NCI-H2107 treated with DMSO at 0.1 percent for 48 hours (cell line): ENCODE measurements around the gene CAMK4.
"Not testable (repeated sequence)": the region's sequence is repeated elsewhere in the genome, so short reads cannot be mapped to it uniquely, and the experiment has no call there.

Experiments
- DNase-seq: peaks from one replicate; lab custom pipeline; 2025; ENCODE audit not compliant: unreplicated experiment; lab: John Stamatoyannopoulos, UW

The CAMK4 gene

GRCh38 chr5:111255169-111255568 lies 31.0 kb downstream of the CAMK4 start:
- DNase-seq = no peak

DNA sequence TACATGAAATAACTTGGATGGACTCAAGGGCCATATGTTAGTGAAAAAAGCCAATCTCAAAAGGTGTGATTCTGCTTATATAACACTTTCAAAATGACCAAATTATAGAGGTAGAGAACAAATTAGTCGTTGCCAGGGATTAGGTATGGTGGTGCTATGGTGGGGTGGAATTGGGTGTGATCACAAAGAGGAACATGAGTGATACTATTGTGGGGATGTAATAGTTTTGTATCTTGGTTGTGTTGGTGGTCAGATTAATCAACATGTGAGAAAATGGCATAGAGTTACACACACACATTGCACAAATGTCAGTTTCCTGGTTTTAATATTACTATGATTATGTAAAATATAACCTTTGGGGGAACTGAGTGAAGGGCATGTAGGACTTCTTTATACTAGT lies 31.9 kb downstream of the CAMK4 start:
- no peak for DNase-seq

DNA sequence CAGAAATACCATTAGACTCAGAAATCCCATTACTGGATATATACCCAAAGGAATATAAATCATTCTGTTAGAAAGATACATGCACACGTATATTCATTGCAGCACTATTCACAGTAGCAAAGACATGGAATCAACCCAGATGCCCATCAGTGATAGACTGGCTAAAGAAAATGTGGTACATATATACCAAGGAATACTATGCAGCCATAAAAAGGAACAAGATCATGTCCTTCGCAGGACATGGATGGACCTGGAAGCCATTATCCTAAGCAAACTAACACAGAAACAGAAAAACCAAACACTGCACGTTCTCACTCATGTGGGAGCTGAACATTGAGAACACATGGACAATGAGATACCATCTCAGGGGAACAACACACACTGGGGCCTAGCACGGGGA lies 33.4 kb downstream of the CAMK4 start:
- not testable (repeated sequence) for DNase-seq

DNA sequence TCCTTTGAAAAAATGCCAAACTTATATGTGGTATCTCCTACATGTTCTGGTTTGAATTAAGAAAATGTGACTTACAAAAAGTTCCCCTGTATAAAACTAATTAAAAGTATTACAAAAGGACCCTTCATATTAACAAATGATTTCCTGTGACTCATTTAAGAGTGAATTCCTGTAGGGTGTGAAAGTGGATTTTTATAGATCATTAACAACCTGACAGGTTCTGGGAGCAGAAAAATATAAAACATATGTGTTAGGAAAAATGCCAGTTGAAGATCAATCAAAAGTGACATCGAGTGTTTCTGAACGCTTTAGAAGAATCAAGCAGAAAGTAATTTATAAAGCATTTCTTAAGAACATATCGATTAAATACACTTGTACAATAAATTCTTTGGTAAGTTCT lies 35.5 kb downstream of the CAMK4 start:
- no peak for DNase-seq

GRCh38 chr5:111261610-111262009 lies 37.4 kb downstream of the CAMK4 start:
- no peak for DNase-seq

DNA sequence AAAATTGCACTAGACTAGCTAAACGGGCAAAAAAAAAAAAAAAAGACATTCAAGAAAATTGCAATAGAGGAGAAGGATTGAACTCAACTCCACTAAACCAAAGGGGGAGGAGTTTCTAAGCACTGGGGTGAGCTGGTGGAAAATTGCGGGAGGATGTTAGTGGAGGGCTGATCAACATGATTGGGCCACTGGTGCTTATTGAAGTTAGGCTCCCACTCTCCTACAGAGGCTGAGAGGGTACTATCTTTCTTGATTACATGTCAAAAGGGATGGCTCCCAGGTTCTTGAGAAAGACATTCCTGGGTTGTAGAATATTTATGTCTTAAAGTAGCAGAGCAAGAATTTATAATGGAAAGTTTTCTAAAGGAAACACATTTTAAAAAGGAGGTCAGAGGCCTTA lies 38.0 kb downstream of the CAMK4 start:
- no peak for DNase-seq

DNA sequence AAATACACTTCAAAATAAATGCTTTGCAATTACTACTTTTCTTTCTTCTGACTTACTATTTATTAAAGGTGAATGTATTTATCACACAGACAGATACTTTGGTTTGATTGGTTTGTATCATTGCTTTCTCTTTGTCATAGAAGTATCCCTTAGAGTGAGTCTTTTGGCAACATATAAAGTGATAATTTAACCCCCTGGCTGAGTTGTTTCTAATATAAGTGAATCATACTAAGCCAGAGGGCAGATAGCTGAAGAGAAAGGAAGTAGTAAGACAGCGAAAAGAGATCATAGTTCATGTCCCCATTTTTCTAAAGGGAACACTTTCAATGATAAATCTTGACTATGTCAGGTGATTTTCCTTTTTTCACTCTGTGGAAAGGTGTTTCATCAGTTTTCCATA lies 38.6 kb downstream of the CAMK4 start:
- DNase-seq = no peak

- DNase-seq = no peak
Observed at GRCh38 chr5:111266491-111266890, 42.3 kb downstream of the CAMK4 start.

- DNase-seq = no peak
Observed at GRCh38 chr5:111268300-111268699, 44.1 kb downstream of the CAMK4 start.

- no peak for DNase-seq
Observed at GRCh38 chr5:111271885-111272284, 47.7 kb downstream of the CAMK4 start.

DNA sequence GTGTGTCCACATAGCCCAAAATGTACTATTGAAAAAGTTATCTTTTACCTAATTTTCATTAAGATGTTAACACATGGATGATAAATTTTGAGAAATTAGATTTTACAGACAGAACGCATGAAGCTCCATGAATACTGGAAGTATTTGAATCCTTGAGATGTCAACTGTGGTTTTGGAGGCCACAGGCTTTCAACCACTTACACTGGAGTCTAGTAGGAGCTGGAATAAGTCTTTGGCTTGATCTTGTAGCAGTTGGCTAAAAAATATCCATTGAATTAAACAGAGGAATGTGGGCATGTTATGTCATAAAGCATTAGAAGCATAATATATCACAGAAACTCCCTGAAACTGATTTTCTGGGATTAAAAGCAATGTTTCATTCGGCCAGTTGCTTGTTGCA lies 52.9 kb downstream of the CAMK4 start:
- no peak for DNase-seq

GRCh38 chr5:111278858-111279504 lies 54.8 kb downstream of the CAMK4 start:
- DNase-seq = no peak

- no peak for DNase-seq
Observed at GRCh38 chr5:111280282-111280951, 56.2 kb downstream of the CAMK4 start.

DNA sequence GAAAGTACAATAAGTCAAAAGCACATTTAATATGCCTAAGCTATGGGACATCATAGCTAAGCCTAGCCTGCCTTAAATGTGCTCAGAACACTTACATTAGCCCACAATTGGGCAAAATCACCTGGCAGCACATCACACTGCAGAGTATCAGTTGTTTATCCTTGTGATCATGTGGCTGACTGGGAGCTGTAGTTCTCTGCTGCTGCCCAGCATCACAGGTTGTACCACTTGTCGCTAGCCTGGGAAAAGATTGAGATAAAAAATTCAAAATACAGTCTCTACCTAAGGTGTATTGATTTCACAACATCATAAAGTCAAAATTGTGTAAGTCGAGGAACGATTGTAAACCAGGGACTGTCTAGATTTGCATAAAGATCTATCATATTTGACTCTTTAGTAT lies 58.6 kb downstream of the CAMK4 start:
- no peak for DNase-seq

DNA sequence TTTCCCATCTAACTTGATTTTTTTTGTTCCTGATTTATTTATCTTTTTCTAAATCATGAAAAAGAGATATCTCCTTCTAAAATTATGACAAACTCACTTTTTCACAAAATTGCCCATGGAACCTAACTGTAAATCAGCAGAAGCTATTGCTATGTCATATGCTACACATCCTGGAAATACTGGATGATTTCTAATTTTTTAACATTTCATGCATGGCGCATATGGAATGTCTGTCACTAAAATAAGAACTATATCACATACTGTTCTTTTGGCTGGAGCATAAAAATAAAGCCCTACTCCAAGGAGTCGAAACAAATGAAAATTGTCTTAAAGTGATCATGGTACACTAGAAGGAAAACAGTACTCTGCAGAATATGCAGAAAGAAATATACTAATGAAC lies 60.6 kb downstream of the CAMK4 start:
- DNase-seq = no peak

DNA sequence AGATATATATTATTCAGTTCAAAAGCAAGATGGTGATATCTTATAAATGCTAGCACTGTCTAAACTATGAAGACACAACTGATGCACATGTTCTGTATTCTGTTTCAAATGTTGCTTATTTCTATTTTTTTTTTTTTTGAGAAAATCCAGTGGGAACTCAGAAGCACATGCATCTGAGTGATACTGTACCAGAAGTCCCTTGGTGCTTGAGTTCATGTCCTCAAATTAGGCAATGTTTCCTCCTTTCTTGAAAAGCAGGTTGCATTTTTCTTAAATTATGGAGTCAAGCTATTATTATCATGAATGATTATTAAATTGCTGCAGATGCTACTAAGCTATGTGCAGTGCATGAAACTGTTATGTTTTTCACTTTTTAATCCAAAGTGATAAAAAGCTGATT lies 70.4 kb downstream of the CAMK4 start:
- DNase-seq = no peak

DNA sequence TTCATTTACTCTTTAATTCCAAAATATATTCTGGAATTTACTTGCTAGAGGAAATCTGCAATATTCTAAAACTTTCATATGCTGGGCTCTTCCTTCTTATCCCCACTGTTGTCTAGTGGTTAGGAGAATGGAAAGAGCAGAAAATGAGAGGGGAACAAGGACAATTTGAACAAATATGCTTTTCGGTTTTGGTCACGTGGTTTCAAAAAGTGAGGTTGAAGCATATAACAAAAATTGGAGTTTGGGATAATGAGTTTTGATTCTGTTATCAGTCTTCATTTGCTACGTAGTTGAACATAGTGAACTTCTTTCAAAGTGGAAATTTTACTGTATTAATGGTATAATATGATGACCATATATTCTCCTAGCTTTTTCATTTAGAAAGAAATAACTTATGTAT lies 71.5 kb downstream of the CAMK4 start:
- DNase-seq = no peak

GRCh38 chr5:111296570-111296969 lies 72.4 kb downstream of the CAMK4 start:
- DNase-seq = no peak

DNA sequence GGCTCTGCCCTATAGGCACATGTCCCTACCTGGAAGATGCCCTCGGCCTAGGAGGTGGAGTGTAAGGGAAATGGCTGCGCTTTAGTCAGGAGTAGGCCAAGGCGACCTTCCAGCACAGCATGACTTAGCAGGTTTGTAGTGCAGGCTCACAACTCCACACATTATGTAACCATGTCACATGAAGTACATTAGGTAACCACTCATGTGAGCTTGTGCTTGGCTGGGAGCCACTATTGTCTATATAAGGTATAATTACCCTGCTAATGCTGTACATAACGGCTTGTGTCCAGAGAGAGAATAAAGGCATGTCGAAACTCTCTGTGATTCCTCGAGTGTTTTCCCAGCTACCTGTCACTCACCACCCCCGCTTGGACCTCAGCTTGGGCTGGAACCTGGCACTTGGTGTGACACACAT lies 74.9 kb downstream of the CAMK4 start:
- DNase-seq = no peak

DNA sequence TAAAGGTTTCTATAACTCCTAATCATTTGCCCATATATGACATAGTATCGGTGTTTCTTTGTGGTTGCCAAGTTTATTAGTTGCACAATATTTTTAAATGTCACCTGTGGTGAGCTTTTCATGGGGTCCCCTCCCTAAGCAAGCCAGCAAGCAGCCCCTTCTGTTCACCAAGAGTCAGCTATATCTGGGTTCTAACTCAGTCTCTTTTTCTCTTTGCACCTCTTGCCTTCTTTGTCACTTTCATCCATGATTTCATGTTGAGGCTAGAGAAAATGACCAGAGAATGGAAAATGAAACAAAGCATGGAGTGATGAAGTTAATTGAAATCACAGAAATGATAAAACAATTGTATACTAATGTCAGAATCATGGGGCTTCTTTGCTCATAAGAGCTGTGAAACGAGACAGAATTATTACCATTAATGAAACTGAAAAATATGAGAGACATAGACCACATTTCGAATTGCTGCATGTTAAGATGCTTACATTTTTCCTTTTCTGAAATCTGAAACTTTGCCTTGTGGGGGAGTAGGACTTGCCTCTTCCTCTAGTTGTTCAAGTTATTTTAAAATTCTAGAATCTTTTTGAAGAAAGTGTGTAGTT lies 75.7 kb downstream of the CAMK4 start:
- DNase-seq = no peak

GRCh38 chr5:111301264-111301663 lies 77.1 kb downstream of the CAMK4 start:
- no peak for DNase-seq

- DNase-seq = not testable (repeated sequence)
Observed at GRCh38 chr5:111302043-111302442, 77.9 kb downstream of the CAMK4 start.

DNA sequence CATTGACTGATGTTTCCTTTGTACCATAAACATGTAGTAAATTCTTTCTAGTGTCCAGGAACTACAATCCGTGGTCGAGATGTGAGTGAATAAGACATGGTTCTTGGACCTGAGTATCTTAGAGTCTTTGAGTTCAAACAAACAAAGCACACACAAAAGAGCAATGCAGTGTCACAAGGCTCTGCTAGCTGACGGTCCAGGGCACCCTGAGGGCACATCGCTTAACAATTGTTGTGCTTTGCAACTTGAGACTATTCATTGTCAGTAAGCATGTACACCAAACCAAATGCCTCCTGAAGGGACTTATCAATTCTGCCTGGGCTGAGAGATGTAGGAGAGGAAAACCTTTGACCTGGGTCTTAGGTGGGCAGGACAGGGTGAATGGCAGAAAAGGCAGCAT lies 84.8 kb downstream of the CAMK4 start:
- peak; percentile 11 for DNase-seq
